Fibroblast of lung (primary cell): ENCODE data around the gene MSLN. TPM values are rescaled to one million over a fixed set of nuclear protein-coding genes. Genes with fewer than 3 reads are reported as not detected.

Experiments
- DNase-seq, 2 donors: peaks; one replicate each; pipeline versions ENCODE4 v3.0.0 to v3.0.0-alpha.2; 2010; ENCODE audit warnings: low read depth in 2 of 2
- H2AFZ ChIP-seq: 2 replicates; pipeline ENCODE4 v1.5.1; 2012; ENCODE audit warnings: low read length, control low read depth, inconsistent platforms
- H3K27ac ChIP-seq: 2 replicates; pipeline ENCODE4 v1.5.1; 2011; ENCODE audit warnings: low read length, control low read depth; ENCODE audit not compliant: insufficient read depth
- H3K27me3 ChIP-seq: 2 replicates; pipeline ENCODE4 v1.5.1; 2011; ENCODE audit warnings: mild to moderate bottlenecking, low read length; ENCODE audit not compliant: control insufficient read depth, insufficient read depth
- H3K36me3 ChIP-seq: 2 replicates; pipeline ENCODE4 v1.5.1; 2011; ENCODE audit warnings: low read length; ENCODE audit not compliant: control insufficient read depth, insufficient read depth
- H3K4me1 ChIP-seq: 2 replicates; pipeline ENCODE4 v1.5.1; 2011; ENCODE audit warnings: low read length; ENCODE audit not compliant: control insufficient read depth, insufficient read depth; ENCODE audit errors: extremely low read depth
- H3K4me2 ChIP-seq: 2 replicates; pipeline ENCODE4 v1.5.1; 2011; ENCODE audit warnings: low read length, control low read depth; ENCODE audit not compliant: insufficient read depth; ENCODE audit errors: extremely low read depth
- H3K4me3 ChIP-seq, 4 experiments: fragments of 200-600 bp in 1 of 4; sonication (generic) in 1 of 4; replicated peaks in 1 of 4; 2 replicates each; pipeline ENCODE4 v1.5.1; 2011 to 2016; ENCODE audit warnings: low read length in 4 of 4, low read depth in 3 of 4, mild to moderate bottlenecking in 3 of 4, control low read depth in 2 of 4, inconsistent platforms in 1 of 4, mixed read lengths in 1 of 4; ENCODE audit not compliant: insufficient read depth in 1 of 4; ENCODE audit errors: control extremely low read depth in 1 of 4
- H3K79me2 ChIP-seq: 2 replicates; pipeline ENCODE4 v1.5.1; 2012; ENCODE audit warnings: mild to moderate bottlenecking, low read length, inconsistent platforms; ENCODE audit not compliant: control insufficient read depth, insufficient read depth
- H3K9ac ChIP-seq: 2 replicates; pipeline ENCODE4 v1.5.1; 2011; ENCODE audit warnings: mild to moderate bottlenecking, low read length, control low read depth; ENCODE audit not compliant: insufficient read depth
- H3K9me3 ChIP-seq: 2 replicates; pipeline ENCODE4 v1.5.1; 2012; ENCODE audit warnings: low read depth, low read length; ENCODE audit not compliant: control insufficient read depth, insufficient read depth
- H4K20me1 ChIP-seq: 2 replicates; pipeline ENCODE4 v1.5.1; 2011; ENCODE audit warnings: low read length; ENCODE audit not compliant: control insufficient read depth, insufficient read depth; ENCODE audit errors: extremely low read depth
- EZH2 ChIP-seq: IDR thresholded peaks from 2 replicates; pipeline ENCODE4 v1.5.1; 2012; ENCODE audit warnings: low read length, control low read depth, mild to moderate bottlenecking; ENCODE audit errors: missing control alignments
- polyA plus RNA-seq, 2 donors: library from polyadenylated mRNA; depleted of rRNA in 1 of 2; stranded (reverse) in 1 of 2; unstranded in 1 of 2; fragments of >200 nt; gene quantifications; 2 replicates each; pipeline ENCODE4 v1.2.1, GENCODE V29; 2011 to 2012; ENCODE audit warnings: missing spikeins in 1 of 2
- total RNA-seq: library from RNA; depleted of rRNA; stranded (reverse); fragments of >200 nt; gene quantifications from 2 replicates; pipeline ENCODE4 v1.2.1, GENCODE V29; 2014
- TF ChIP-seq, protein P1 (sequence below), 2 donors: IDR thresholded peaks in 1 of 2; conservative IDR thresholded peaks in 1 of 2; 1 replicate in 1 of 2; 2 replicates in 1 of 2; pipeline ENCODE4 v1.5.1; 2011 to 2012; ENCODE audit warnings: low read length in 2 of 2, control low read depth in 1 of 2, inconsistent platforms in 1 of 2, low read depth in 1 of 2, mild to moderate bottlenecking in 1 of 2

Gene MSLN
- total and polyA plus RNA-seq, 2 donors (not counting 1 experiment from before 2014, with no cell fraction given): not detected

DNA sequence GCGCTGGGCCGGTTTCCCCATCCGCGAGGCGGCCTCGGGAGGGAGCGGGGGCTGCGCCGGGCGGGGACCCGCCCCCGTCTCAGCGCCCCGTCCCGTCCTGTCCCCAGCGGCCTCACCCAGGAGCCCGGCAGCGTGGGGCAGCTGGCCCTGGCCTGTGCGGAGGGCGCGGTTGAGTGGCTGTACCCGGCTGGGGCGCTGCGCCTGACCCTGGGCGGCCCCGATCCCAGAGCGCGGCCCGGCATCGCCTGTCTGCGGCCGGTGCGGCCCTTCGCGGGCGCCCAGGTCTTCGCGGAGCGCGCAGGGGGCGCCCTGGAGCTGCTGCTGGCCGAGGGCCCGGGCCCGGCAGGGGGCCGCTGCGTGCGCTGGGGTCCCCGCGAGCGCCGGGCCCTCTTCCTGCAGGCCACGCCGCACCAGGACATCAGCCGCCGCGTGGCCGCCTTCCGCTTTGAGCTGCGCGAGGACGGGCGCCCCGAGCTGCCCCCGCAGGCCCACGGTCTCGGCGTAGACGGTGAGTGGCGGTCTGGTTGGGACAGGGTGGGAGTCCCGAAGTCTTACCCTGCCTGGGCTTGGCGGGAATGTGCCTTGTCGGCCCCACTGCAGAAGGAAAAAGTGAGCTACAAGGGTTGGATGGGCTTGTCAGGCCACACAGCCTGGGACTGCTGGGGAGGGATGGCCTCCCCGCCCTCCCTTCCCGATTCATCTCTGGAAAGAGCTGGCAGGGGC is 44.9 kb upstream of the MSLN start:
- Histone ChIP-seq H3K4me2 (peak overlapping the region; percentile 80), H3K27me3 (no peaks in the 10 kb centered on the region), H3K36me3 (no peaks in the 10 kb centered on the region), H2AFZ (no peak overlapping the region), H3K4me1 (peaks cover 14% of the 10 kb centered on the region), H3K4me3 (peak overlapping the region; percentile 27 to 64 (median 48)), H4K20me1 (no peaks in the 10 kb centered on the region), H3K79me2 (no peaks in the 10 kb centered on the region), H3K27ac (peak overlapping the region; percentile 20), H3K9ac (peak overlapping the region; percentile 23), H3K9me3 (no peaks in the 10 kb centered on the region)
- TF ChIP-seq EZH2: no peak
- TF ChIP-seq, protein P1, sequence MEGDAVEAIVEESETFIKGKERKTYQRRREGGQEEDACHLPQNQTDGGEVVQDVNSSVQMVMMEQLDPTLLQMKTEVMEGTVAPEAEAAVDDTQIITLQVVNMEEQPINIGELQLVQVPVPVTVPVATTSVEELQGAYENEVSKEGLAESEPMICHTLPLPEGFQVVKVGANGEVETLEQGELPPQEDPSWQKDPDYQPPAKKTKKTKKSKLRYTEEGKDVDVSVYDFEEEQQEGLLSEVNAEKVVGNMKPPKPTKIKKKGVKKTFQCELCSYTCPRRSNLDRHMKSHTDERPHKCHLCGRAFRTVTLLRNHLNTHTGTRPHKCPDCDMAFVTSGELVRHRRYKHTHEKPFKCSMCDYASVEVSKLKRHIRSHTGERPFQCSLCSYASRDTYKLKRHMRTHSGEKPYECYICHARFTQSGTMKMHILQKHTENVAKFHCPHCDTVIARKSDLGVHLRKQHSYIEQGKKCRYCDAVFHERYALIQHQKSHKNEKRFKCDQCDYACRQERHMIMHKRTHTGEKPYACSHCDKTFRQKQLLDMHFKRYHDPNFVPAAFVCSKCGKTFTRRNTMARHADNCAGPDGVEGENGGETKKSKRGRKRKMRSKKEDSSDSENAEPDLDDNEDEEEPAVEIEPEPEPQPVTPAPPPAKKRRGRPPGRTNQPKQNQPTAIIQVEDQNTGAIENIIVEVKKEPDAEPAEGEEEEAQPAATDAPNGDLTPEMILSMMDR (conservative IDR thresholded peaks at IDR 0.05 in 1 of 2, IDR thresholded peaks at IDR 0.05 in 1 of 2; ENCODE audit: low read depth in 1 of 2, low read length in 2 of 2): no peak
- peak; percentile 18 to 31 for DNase-seq

DNA sequence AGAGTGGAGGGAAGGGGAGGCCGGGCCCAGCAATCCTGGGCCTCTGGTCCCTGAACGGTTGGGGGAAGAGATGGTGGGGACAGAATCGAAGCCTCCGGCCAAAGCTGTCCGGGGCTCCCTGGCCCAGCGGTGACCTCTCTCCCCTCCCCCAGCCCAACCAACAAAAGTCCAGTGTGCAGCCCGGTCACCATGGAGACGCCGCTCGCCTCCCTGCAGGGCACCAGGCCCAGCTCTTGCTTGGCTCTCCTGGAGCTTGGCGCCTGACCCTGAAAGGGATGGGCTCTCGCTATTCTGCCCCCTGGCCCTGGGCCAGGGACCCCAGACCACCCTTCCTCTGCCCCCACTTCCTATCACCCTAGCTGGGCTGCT is 44.4 kb upstream of the MSLN start:
- peak; percentile 52 to 54 for DNase-seq
- H3K4me3 ChIP-seq: peak overlapping the region in 3 of 4 experiments; percentile 27 to 64 (median 40)
- TF ChIP-seq, protein P1 (conservative IDR thresholded peaks at IDR 0.05 in 1 of 2, IDR thresholded peaks at IDR 0.05 in 1 of 2; ENCODE audit: low read depth in 1 of 2, low read length in 2 of 2): no peak
- no peak for TF ChIP-seq EZH2
- H3K4me2 ChIP-seq: peak overlapping the region; percentile 80
- peak overlapping the region; percentile 23 for H3K9ac ChIP-seq
- H3K36me3 ChIP-seq: no peaks in the 10 kb centered on the region
- no peaks in the 10 kb centered on the region for H3K9me3 ChIP-seq
- no peaks in the 10 kb centered on the region for H3K79me2 ChIP-seq
- no peaks in the 10 kb centered on the region for H4K20me1 ChIP-seq
- no peak overlapping the region for H2AFZ ChIP-seq
- H3K4me1 ChIP-seq: peaks cover 14% of the 10 kb centered on the region
- no peak overlapping the region for H3K27ac ChIP-seq
- no peaks in the 10 kb centered on the region for H3K27me3 ChIP-seq

DNA sequence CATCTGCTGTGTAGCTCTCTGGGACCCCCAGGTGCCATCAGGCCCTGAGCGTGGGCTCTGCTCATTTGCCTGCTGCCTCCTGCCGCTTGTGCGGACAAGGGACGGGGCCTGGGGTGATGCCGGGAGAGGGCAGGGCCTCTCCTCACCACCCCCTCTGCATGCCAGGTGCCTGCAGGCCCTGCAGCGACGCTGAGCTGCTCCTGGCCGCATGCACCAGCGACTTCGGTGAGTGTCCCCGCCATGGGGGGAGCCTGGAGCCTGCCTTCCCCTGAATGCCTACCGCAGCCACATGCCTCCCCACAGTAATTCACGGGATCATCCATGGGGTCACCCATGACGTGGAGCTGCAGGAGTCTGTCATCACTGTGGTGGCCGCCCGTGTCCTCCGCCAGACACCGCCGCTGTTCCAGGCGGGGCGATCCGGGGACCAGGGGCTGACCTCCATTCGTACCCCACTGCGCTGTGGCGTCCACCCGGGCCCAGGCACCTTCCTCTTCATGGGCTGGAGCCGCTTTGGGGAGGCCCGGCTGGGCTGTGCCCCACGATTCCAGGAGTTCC is 43.7 kb upstream of the MSLN start:
- H4K20me1 ChIP-seq: no peaks in the 10 kb centered on the region
- no peak overlapping the region for H2AFZ ChIP-seq
- H3K9ac ChIP-seq: no peak overlapping the region
- no peaks in the 10 kb centered on the region for H3K27me3 ChIP-seq
- DNase-seq: no peak
- H3K27ac ChIP-seq: no peak overlapping the region
- H3K4me2 ChIP-seq: no peak overlapping the region
- peaks cover 14% of the 10 kb centered on the region for H3K4me1 ChIP-seq
- H3K9me3 ChIP-seq: no peaks in the 10 kb centered on the region
- no peaks in the 10 kb centered on the region for H3K79me2 ChIP-seq
- no peaks in the 10 kb centered on the region for H3K36me3 ChIP-seq
- H3K4me3 ChIP-seq: peak overlapping the region in 1 of 4 experiments; percentile 64
- no peak for TF ChIP-seq EZH2
- TF ChIP-seq, protein P1 (conservative IDR thresholded peaks at IDR 0.05 in 1 of 2, IDR thresholded peaks at IDR 0.05 in 1 of 2; ENCODE audit: low read depth in 1 of 2, low read length in 2 of 2): no peak
